NAMALWA (cell line): Measurements from ENCODE around the gene SORL1.

Source experiments
- DNase-seq: peaks from one replicate; pipeline ENCODE4 v3.0.0-alpha.2; 2015; ENCODE audit warnings: low spot score

The SORL1 gene

GRCh38 chr11:121656328-121657090, 204.4 kb downstream of the SORL1 start:
- DNase-seq: no peak

- no peak for DNase-seq
Observed at GRCh38 chr11:121657146-121657545, 205.0 kb downstream of the SORL1 start.

- no peak for DNase-seq
Observed at GRCh38 chr11:121659811-121660210, 207.7 kb downstream of the SORL1 start.

GRCh38 chr11:121661880-121662486, 209.9 kb downstream of the SORL1 start:
- DNase-seq: no peak

- DNase-seq: no peak
Observed at GRCh38 chr11:121664144-121664543, 212.0 kb downstream of the SORL1 start.

- DNase-seq: no peak
Observed at GRCh38 chr11:121665206-121665838, 213.2 kb downstream of the SORL1 start.

GRCh38 chr11:121667836-121668235, 215.7 kb downstream of the SORL1 start:
- no peak for DNase-seq

- DNase-seq: no peak
Observed at GRCh38 chr11:121669422-121669821, 217.3 kb downstream of the SORL1 start.

- DNase-seq: no peak
Observed at GRCh38 chr11:121670266-121670665, 218.2 kb downstream of the SORL1 start.

GRCh38 chr11:121670805-121671282, 218.7 kb downstream of the SORL1 start:
- DNase-seq: no peak

- DNase-seq: no peak
Observed at GRCh38 chr11:121671283-121672168, 219.4 kb downstream of the SORL1 start.

GRCh38 chr11:121672630-121673487, 220.7 kb downstream of the SORL1 start:
- DNase-seq: no peak

GRCh38 chr11:121681550-121682268, 229.6 kb downstream of the SORL1 start:
- DNase-seq: no peak
